Ureter (tissue), 1 donor: ENCODE results near the gene RAB2B. TPM values are rescaled to one million over a fixed set of nuclear protein-coding genes. Genes with fewer than 3 reads are reported as not detected.

Experiments
- total RNA-seq: library from RNA; stranded (reverse); gene quantifications from one replicate; pipeline ENCODE4 v1.2.4, GENCODE V29; 2023
- donor health status: DM: yes; HTN: yes; CAD: no.

RAB2B gene
- total RNA-seq, 1 donor from 2014 or later: 33.6 TPM

Other genes with a start within 250 kb of the RAB2B start
- 591 TPM for gene HNRNPC, start 207.5 kb downstream of the RAB2B start, total RNA-seq
- gene RPGRIP1, start 196.9 kb downstream of the RAB2B start, total RNA-seq: 0.49 TPM
- gene SUPT16H, start 92.9 kb downstream of the RAB2B start, total RNA-seq: 75.0 TPM
- gene CHD8, start 20.8 kb downstream of the RAB2B start, total RNA-seq: 116 TPM
- 77.7 TPM for gene TOX4, start 236 bp upstream of the RAB2B start, total RNA-seq
- 63.3 TPM for gene METTL3, start 34.4 kb upstream of the RAB2B start, total RNA-seq
- gene SALL2, start 49.4 kb upstream of the RAB2B start, total RNA-seq: 12.8 TPM
- not detected for gene OR10G3, start 103.1 kb upstream of the RAB2B start, total RNA-seq
- not detected for gene OR10G2, start 158.0 kb upstream of the RAB2B start, total RNA-seq
- not detected for gene OR4E2, start 176.9 kb upstream of the RAB2B start, total RNA-seq
- not detected for gene OR4E1, start 196.9 kb upstream of the RAB2B start, total RNA-seq